Activated CD8-positive, alpha-beta memory T cell treated with anti-CD3 and anti-CD28 coated beads, Interleukin-2, amount 50 U/mL, for 4 hours (primary cell): ENCODE results near the gene MLEC.
"Not testable (repeated sequence)": the region's sequence is repeated elsewhere in the genome, so short reads cannot be mapped to it uniquely, and the experiment has no call there.

Experiments used
- DNase-seq: peaks from one replicate; pipeline ENCODE4 v3.0.0-alpha.2; 2020

MLEC gene

DNA sequence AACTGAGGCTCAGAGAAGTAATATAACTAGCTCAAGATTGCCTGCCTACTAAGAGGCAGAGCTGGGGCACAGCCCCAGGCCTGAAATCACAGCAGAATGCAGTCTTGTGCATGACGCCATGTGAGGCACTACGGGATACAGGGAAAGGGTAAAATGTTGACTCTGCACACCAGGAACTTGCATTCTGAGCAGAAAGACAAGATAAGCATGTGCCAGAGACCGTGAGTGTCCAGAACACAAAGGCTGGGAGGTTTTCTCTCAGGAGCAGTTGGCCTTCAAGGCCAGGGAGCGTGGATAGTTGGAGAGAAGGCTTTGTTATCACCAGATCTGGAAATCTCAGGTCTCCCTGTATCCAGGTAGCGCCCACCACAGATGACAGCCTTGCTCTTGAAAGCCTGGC lies 23.2 kb upstream of the MLEC start:
- no peak for DNase-seq

DNA sequence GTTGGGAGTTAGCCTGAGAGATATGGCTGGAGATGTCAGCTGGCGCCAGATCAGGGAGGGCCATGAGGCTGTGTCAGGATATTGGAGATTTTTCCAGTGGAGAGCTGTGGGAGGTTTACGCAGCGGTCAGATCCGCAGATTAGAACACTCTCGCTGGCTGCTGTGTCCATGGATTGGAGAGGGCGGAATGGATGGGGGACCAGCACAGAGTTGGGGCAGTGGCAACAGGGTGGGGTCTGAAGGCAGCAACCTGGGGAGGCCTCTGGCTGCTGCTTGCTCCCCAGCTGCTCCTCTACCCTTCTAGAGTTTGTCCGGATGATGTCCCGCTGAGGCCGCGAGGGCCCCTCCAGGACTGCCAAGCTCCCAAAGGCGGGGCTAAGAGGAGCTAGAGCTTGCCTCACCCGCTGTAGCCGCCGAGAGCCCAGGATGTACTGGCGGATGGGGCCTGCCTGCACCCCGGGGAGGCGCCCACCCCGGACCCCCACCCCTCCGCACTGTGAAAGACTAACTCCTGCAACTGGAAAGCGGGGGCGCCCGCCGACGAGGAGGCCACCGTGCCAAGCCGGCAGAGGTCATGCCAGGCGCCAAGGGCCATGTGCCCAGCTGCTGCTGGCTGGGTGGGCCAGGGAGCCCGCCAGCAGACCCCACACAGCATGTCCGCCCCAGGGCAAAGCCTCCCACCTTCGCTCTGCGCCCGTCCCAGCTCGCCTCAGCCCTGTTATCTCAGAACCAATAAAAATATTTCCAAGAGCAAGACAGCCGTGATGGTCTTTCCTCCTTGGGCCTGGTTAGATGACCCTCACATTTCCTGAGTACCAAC lies 20.2 kb upstream of the MLEC start:
- DNase-seq = no peak

DNA sequence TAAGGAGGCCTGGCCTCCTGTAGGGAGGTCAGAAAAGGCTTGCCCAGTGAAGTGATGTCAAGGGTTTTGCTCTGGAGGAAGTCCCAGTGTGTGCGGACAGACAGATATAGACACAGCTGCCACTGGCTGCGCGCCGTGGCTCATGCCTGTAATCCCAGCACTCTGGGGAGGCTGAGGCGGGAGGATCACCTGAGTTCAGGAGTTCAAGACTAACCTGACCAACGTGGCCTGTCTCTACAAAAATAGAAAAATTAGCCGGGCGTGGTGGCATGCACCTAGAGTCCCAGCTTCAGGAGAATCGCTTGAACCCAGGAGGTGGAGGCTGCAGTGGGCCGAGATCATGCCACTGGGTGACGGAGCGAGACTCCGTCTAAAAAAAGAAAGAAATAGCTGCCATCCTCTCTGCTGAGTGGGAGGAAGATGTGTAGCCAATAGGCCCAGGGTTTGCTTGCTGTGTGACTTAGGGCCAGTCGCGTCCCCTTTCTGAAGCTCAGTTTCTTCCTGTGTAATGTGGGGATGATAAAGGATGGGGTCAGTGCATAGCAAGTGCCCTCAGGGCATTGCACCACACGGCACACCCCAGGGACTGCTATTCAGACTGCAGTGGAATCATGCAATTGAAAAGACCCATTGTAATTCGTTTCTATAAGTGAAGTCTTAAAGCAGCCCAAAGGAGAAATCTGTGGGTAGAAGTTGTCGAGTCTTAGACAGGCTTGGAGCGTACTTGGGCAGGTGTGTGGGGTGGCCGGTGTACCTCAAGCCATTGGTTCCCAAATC lies 18.7 kb upstream of the MLEC start:
- no peak for DNase-seq

DNA sequence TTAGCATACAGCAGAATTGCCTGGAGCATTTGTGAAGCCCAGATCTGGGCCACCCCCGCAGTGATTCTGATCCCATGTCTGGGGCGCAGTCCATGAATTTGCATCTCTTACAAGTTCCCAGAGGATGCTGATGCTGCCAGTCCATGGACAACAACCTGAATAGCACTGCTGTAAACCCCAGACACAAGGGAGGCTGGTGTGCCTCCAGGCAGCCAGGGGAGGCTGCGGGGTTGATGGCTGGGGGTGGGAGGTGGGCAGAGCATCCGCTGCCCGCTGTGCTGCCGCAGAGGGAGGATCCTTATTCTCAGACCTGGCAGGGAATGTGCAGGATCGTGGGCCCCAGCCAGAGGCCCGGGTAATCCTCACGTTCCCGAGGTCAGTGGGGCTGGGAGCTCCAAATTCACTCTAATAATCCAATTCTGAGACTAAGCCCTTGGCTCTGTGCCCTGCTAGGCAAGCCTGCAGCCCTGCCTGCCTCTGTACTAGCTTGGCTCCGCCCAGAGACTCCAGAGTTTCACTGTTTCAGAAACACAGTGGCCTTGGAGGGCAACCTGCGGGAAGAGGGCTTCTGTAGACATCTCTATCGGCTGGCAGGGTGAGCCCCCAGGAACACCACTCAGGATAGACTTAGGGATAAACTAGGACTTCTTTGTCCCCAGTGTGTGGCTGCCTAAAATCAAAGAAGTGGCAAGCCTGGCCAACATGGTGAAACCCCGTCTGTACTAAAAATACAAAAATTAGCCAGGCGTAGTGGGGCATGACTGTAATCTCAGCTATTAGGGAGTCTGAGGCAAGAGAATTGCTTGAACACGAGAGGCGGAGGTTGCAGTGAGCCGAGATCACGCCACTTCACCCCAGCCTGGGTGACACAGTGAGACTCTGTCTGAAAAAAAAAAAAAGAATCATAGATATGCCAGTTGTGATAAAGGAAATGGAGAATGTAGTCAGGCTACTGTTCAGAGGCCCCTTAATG lies 17.8 kb upstream of the MLEC start:
- DNase-seq = no peak

DNA sequence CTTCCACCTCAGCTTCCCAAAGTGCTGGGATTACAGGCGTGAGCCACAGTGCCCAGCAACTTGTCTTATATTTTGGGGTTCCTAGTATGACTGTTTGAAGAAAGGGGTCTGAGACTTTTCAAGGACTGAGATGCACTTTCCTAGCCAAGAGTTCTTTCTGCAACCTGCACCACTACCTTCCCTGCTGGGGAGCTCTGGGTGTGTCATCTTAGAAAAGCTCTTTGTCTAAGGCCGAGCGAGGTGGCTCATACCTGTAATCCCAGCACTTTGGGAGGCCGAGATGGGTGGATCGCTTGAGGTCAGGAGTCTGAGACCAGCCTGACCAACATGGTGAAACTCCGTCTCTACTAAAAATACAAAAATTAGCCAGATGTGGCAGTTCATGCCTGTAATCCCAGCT lies 16.7 kb upstream of the MLEC start:
- DNase-seq = not testable (repeated sequence)

DNA sequence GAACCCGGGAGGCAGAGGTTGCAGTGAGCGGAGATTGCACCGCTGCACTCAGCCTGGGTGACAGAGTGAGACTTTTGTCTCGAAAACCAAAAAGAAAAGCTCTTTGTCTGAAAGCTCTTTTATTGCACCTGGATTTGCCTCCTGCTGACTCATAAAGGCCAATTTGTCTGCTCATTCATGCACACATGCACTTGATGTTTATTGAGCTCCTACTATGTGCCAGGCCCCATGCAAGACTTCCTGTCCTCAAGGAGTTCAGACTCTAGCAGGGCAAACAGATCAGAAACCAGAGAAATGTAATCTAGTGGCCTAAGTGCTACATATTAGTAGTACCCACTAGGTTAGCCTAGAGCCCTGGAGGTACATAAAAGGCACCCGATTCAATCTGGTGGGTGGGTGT lies 16.3 kb upstream of the MLEC start:
- no peak for DNase-seq

DNA sequence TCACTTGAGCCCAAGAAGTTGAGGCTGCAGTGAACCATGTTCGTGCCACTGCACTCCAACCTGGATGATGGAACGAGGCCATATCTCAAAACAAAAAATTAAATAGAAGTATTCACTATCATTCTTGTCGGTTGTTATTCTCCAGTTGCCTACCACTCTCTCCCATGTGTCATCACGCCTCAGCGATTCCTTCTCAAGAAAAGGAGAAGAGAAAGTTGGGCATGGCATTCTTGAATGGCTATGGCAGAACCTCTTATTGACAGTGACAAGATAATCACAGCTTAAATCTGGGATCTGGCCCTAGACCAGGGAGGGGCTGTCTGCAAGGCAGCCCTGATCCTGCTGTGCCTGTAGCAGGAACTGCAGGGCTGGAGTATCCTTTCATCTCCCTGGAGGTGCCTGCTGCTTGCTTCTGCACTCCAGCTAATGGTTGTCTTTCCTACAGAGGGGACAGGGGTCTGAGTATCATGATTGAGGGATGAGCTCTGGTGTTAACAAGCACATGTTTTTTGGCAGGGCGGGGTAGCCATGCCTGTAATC lies 12.8 kb upstream of the MLEC start:
- DNase-seq = no peak

DNA sequence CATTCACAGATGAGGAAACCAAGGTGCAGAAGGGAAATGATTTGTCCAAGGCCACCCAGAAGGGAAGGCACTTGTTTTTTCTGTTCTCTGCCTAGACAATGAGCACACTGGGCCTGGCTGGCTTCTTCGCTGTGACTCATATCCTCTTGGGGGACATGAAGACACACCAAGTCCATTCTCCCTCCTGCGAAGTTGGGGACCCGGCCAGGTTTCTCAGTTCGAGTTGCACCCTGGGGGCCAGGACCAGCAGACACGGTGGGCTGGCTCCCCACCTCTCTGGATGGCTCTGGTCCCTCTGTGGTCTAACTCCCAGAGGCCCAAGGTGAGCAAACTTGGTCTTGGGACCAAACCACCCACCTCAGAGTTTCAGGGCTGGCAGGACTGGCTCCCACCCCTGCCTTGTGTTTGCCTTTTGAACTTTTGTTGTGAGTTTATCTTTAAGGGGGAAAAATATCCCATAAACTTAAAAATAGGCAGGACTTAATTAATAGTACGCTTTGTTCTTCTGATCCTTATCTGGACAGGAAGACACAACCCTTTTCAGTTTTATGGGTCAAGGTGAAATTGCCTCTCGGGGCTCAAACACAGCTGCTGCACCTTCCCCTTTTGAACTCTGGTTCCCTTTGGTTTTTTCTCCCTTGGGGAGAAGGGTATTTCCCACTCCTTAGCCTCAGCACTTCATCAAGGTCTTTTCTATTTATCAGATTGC lies 9.0 kb upstream of the MLEC start:
- DNase-seq = no peak

DNA sequence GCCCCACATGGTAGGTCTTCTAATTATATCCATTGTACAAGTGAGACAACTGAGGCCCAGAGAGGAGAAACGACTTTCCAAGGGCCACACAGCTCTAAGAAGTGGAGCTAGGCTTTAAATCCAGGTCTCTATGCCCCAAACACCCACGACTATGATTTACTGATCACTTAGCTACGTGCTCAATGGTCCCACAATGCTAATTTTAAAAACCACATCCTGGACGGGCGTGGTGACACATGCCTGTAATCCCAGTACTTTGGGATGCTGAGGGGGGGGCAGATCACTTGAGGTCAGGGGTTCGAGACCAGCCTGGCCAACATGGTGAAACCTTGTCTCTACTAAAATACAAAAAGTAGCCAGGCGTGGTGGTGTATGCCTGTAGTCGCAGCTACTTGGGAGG lies 8.4 kb upstream of the MLEC start:
- no peak for DNase-seq

DNA sequence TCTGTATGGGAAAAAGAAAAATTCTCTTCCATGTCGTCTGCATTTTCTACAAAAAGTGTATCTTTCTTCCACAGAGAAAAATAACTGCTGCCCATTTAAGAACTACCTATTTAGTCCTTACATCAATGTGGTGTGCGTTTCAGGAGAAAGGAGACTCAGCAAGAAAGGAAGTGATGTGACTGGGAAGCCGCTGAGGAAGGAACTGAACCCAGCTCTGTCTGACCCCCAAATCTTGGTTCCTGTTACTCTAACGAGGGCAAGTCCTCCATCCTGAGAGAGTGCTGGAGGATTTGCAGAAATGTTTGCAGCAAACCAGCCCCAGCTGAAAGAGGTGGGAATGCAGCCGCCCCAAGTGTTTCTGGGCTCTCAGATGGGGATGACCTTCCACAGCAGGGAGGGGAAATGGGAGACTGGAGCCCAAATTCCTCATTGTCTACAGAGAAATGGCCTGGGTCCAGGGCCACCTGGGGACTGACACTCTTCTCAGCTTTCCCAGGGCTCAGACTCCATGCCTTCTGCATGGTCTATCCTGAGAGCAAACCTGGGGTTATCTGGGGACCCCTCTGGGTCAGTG lies 6.7 kb upstream of the MLEC start:
- DNase-seq = no peak

DNA sequence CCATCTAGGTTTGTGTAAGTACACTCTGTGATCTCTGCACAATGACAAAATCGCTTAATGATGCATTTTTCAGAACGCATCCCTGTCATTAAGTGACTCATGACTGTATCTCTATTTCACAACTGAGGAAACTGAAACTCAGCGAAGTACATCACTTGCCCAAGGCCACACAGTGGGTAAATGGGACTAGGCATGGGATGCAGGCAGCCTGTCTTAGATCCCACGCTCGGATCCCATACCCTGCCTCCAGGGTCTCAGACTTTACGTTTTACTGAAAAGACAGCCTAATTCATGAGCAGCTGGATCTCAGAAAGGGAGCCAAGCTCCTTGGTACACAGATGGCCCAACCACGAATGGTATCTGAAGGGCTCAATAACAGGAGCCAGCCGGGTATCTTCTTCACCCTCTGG lies 2.4 kb upstream of the MLEC start:
- no peak for DNase-seq

DNA sequence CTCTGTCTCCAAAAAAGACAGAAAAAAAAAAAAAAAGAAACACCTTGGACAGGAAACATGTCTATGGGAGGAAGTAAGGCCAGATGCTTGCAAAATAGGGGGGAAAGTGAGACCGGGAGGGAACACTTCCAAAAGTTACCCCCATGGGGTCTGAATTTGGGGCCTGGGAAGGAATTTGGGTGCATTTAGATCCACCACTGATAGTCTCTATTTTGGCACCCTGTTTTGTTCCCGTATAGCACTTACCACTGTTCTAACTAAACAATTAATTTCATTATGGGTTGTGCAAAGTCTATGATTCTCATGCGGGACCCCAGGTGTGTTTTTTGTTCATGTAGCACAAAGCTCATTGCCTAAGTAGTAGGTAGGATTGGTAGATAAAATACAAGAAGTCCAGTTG lies 1.4 kb upstream of the MLEC start:
- no peak for DNase-seq

DNA sequence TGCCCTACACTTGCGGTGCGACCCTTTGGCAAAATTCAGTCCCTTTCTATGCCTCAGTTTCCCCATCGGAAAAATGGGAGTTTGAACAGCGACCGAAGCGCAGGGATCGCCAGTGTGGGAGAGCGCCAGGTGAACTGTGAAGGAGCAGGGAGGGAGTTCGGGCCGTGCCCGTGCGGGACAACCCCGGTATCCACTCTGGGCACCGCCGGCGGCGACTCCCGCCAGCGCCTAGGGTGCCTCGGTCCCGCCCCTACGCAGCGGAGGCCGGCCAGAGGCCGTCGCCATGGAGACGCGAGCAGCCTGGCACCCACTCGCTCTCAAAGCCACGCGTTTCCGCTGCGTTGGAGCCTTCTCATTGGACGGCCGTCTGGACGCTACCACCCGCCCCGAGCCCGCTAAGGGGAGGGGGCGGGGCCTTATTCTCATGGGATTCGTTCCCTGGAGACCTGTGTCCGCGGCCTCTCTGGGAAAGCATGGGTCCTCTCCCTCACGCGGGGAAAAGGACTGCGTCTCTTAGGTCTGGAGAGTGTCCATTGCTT lies 729 bp upstream of the MLEC start:
- peak; percentile 96 for DNase-seq

DNA sequence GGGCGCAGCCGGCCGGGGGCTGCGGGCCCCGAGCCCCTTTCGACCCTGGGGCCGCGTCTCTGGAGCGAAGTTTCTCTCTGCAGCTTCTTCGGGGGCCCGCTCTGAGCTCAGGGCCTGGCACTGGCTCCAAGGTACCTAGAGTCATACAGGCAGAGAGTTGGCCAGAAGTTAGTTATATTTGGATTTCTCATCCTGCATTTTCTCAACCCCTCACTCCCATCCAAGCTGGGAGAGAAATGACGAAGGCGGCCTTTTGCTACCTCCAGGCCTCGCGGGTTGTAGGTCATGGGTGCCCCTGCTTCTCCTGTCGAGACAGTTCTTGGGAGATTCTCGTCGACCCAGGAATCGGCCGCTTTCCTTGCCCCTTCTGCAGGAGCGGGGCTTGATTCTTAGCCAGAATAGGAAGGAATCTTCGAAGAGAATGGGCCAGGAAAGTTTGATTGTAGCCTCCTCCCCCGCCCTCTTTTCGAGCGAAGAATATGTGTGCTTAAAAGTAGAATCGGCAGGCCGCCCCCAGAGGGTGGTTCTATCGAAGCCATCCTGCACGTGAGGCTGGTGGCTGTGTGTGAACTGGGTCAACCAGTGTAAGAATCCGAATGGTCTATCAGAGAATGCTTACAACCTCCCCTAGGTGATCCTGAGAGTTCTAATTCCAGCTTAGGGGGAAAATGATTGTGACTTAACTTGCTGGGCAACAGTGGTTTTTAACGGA lies 785 bp downstream of the MLEC start:
- DNase-seq = peak; percentile 37

DNA sequence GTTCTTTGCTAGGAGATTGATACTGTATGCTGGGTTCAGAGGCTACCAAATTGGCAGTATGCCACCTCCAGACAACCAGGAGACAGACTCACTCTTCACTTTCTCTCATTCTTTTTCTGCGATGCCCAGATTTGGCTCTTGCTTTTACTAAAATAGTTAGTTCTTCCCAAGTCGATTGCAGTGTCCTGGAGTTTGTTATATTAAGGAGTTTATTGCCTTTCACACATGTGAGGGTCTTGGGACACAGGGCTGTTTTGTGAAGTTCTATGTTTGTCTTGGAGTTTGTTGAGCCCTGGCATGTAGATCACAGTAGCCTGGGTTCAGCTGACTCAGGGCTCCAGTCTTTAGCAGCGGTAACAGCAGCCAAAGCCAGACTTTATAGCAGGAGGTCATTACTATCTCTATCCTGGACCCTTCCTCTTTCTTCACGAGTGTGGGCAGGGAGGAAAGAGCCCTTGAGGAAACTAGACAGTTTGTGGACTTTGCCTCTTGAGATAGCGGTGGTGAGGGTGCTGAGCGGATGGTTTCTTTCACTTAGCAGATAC lies 1.6 kb downstream of the MLEC start:
- DNase-seq = no peak

DNA sequence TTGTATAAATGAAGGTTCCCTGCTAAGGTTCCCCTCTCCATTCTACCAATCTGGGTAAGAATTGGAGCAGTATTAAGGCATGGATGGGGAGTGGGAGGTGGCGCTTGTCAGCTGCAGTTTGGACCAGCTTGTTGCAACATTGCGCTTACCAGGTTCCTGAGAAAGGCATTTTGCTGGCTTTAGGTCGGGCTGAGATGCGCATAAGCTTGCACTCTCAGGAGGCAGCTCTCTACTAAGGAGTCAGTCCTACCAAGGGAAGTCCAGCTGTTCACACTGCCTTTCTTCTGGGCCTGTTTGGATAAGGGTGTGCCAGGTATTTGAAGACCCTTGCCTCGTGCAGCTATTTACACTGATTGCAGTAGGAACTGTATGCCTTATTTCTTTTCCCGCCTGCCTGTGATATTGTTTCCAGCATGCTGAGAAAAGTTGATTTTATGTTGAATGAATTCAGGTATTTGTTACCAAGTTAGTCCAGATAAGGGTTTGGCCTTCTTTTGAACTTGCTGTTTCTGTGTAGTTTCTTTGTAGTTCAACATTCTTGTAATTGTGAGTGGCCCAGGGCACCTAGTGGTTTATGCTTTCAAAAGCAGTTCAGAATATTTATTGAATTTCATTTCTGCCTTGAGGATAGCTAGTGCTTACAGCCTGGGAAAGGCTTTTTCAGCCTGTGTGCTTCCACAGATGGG lies 2.6 kb downstream of the MLEC start:
- no peak for DNase-seq

DNA sequence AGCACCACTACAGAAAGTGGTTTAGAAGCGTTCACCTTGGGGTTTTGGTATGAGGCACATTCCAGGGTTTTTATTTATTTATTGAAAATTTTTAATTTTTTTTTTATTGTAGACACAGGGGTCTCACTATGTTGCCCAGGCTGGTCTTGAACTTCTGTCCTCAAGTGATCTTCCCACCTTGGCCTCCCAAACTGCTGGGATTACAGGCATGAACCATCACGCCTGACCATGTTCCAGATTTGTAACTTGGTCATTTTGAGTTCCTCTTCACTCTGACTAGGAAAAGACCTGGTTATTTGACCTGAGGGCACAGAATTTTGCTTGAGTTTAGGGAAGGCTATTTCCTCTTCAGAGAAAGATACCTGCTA lies 3.1 kb downstream of the MLEC start:
- DNase-seq = no peak

DNA sequence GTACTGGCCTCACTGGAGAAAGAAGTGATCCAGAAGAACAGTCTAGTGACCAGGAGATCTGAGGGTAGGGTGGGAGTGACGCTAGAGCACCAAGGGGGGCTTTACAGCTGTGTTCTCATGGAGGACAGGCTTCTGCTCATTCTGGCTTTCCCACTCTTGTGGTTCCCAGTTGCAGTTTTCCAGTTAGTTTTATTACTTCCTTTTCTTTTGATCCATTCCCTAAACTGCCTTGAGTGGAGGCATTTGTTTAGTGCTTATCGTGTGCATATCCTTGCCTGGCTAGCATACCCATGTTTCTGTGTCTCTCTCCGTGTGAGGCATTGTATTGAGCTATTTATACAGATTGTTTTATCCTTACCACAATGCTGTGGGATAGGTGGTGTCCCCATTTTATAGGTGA lies 4.0 kb downstream of the MLEC start:
- no peak for DNase-seq

DNA sequence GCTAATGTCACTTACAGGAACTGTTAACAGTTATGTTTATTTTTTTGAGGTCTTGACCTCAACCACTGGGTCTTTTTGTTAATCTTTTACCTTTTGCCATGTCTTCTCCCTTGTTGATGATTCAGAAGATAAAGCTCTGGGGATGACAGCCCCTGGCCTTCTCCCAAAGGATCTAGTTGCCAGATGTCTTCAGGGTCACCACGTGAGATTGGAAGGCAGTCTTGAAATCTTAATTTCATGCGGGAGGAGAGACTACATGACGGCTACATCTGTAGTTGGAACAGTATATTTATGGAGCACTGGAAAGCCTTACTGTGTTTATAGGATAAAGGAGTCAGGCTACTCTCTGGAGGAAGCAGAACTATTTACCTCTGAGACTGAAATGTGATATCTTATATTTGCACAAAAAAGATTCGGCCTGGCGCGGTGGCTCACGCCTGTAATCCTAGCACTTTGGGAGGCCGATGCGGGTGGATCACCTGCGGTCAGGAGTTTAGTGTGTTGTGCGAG lies 5.6 kb downstream of the MLEC start:
- DNase-seq = no peak

DNA sequence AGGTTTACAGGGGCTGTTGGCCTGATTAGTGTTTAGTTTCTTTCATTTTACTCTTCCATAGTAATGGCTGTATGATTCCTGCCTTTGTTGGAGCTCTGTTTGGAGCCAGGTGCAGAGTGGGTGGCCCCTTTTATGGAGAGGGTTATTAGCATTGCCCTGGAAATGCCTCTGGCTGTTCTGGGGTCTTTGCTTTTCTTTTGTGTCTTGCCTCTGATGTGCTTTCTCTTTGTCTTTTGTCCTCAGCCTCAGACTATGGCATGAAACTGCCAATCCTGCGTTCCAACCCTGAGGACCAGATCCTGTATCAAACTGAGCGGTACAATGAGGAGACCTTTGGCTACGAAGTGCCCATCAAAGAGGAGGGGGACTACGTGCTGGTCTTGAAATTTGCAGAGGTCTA lies 6.9 kb downstream of the MLEC start:
- DNase-seq = no peak
